Loucy (cell line): Measurements from ENCODE around the gene PPIL3.

Experiments used
- H2AFZ ChIP-seq: fragments of 200-600 bp; sonication (generic); 2 replicates; pipeline ENCODE4 v1.6.0; 2016; ENCODE audit warnings: antibody characterized with exemption, mild to moderate bottlenecking, low read length, moderate library complexity
- H3F3A ChIP-seq: fragments of 200-600 bp; 2 replicates; pipeline ENCODE4 v1.6.0; 2016; ENCODE audit warnings: antibody characterized with exemption, low read depth, mild to moderate bottlenecking
- H3K27me3 ChIP-seq: fragments of 200-600 bp; sonication (generic); 2 replicates; pipeline ENCODE4 v1.6.1; 2014; ENCODE audit warnings: low read length, mild to moderate bottlenecking; ENCODE audit not compliant: insufficient read depth, poor library complexity, severe bottlenecking
- H3K36me3 ChIP-seq: fragments of 200-600 bp; sonication (generic); 2 replicates; pipeline ENCODE4 v1.6.1; 2016; ENCODE audit warnings: low read length; ENCODE audit not compliant: insufficient read depth
- H3K4me1 ChIP-seq: fragments of 200-600 bp; sonication (generic); 2 replicates; pipeline ENCODE4 v1.5.1; 2014; ENCODE audit warnings: low read length, mild to moderate bottlenecking; ENCODE audit not compliant: insufficient read depth, poor library complexity, severe bottlenecking
- H3K4me2 ChIP-seq: fragments of 200-600 bp; sonication (generic); 2 replicates; pipeline ENCODE4 v1.6.0; 2014; ENCODE audit warnings: antibody characterized with exemption, low read length, low read depth, mild to moderate bottlenecking; ENCODE audit not compliant: poor library complexity, severe bottlenecking
- H3K4me3 ChIP-seq: fragments of 200-600 bp; sonication (generic); 2 replicates; pipeline ENCODE4 v1.5.1; 2014; ENCODE audit warnings: low read length, mild to moderate bottlenecking, mixed read lengths; ENCODE audit not compliant: poor library complexity, severe bottlenecking
- H3K79me2 ChIP-seq: fragments of 200-600 bp; sonication (generic); 2 replicates; pipeline ENCODE4 v1.6.1; 2014; ENCODE audit warnings: low read length; ENCODE audit not compliant: insufficient read depth
- H3K9ac ChIP-seq: fragments of 200-600 bp; sonication (generic); 2 replicates; pipeline ENCODE4 v1.6.0; 2014; ENCODE audit warnings: mild to moderate bottlenecking, low read depth, low read length, moderate library complexity; ENCODE audit not compliant: poor library complexity, severe bottlenecking
- H3K9me2 ChIP-seq: fragments of 200-600 bp; sonication (generic); replicated peaks from 2 replicates; pipeline ENCODE4 v1.6.1; 2016; ENCODE audit warnings: low read depth, low read length, mixed read lengths
- H3K9me3 ChIP-seq: fragments of 200-600 bp; sonication (generic); 2 replicates; pipeline ENCODE4 v1.6.1; 2014; ENCODE audit warnings: mild to moderate bottlenecking, antibody characterized with exemption, low read length, low read depth; ENCODE audit not compliant: insufficient read depth
- H4K20me1 ChIP-seq: fragments of 200-600 bp; sonication (generic); 2 replicates; pipeline ENCODE4 v1.6.0; 2014; ENCODE audit warnings: antibody characterized with exemption, low read length, mild to moderate bottlenecking; ENCODE audit not compliant: insufficient read depth, poor library complexity, severe bottlenecking
- CTCF ChIP-seq: fragments of 200-600 bp; sonication (generic); conservative IDR thresholded peaks from 2 replicates; pipeline ENCODE4 v1.5.1; 2014; ENCODE audit warnings: mild to moderate bottlenecking, antibody characterized with exemption, low read length
- EZH2phosphoT487 ChIP-seq: fragments of 200-600 bp; IDR thresholded peaks from 2 replicates; pipeline ENCODE4 v1.6.1; 2018; ENCODE audit warnings: antibody characterized with exemption, mild to moderate bottlenecking, moderate library complexity, borderline replicate concordance

PPIL3 gene

DNA sequence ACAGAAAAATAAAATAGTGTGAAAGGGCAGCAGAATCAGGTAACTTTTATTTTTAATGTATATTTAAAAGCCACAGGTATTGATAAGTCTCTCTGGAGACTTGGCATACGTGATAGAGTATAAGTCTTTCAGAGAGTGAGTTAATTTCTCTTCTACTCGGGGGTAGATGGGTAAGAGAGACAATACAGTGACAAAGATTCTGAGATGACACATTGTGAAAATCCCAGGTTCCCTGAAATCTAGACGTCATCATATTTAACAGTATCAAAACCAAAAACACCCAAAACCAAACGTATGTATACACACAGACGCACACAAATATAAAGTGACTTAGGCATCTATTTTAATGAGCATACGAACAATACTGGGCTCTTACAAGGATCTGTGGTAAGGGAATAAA lies 33.6 kb upstream of the PPIL3 start:
- H3K79me2 ChIP-seq: no peaks in the 10 kb centered on the region
- no peak for TF ChIP-seq EZH2phosphoT487
- no peak for TF ChIP-seq CTCF
- no peaks in the 10 kb centered on the region for H3K4me1 ChIP-seq
- no peaks in the 10 kb centered on the region for H3K27me3 ChIP-seq
- peaks cover 57% of the 10 kb centered on the region; the same call in 1 of the 2 replicates for H3K36me3 ChIP-seq
- H3K4me2 ChIP-seq: no peak overlapping the region
- no peaks in the 10 kb centered on the region for H4K20me1 ChIP-seq
- no peaks in the 10 kb centered on the region for H3F3A ChIP-seq
- no peak overlapping the region for H3K9ac ChIP-seq
- H2AFZ ChIP-seq: no peak overlapping the region
- no peaks in the 10 kb centered on the region for H3K9me2 ChIP-seq
- H3K4me3 ChIP-seq: no peak overlapping the region
- no peaks in the 10 kb centered on the region for H3K9me3 ChIP-seq

DNA sequence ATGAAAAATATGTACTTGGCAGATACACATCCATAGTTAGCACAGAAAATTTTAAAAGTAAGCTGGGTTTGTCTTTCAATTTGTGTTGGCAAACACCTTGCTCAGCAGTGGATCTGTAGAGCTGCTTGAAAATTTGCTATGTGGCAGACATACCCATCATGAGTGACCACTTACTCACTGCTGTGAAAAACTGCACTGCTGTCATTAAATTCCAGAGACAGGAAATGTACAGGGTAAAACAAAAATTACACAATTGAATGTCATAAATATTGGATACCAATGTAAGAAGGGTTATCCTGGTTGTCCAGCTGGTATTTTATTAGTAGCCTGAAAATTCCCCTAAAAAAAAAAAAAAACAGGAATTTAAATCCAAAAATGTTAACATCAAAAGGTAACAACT lies 24.8 kb upstream of the PPIL3 start:
- Histone ChIP-seq H3K36me3 (peaks cover 75% of the 10 kb centered on the region; the same call in 1 of the 2 replicates), H2AFZ (no peak overlapping the region), H3K79me2 (no peaks in the 10 kb centered on the region), H3K4me2 (no peak overlapping the region), H3K9me3 (no peaks in the 10 kb centered on the region), H3K9ac (no peak overlapping the region), H3K4me1 (no peaks in the 10 kb centered on the region), H4K20me1 (no peaks in the 10 kb centered on the region), H3K27me3 (no peaks in the 10 kb centered on the region), H3F3A (no peaks in the 10 kb centered on the region), H3K4me3 (no peak overlapping the region), H3K9me2 (no peaks in the 10 kb centered on the region)
- no peak for TF ChIP-seq CTCF
- no peak for TF ChIP-seq EZH2phosphoT487

- no peaks in the 10 kb centered on the region for H3K27me3 ChIP-seq
- no peaks in the 10 kb centered on the region for H3K9me2 ChIP-seq
- no peaks in the 10 kb centered on the region for H3K4me1 ChIP-seq
- peaks cover 53% of the 10 kb centered on the region; the same call in 1 of the 2 replicates for H3K36me3 ChIP-seq
- no peaks in the 10 kb centered on the region for H3K79me2 ChIP-seq
- H3K4me2 ChIP-seq: no peak overlapping the region
- H3K9me3 ChIP-seq: no peaks in the 10 kb centered on the region
- no peaks in the 10 kb centered on the region for H4K20me1 ChIP-seq
- H3K9ac ChIP-seq: no peak overlapping the region
- no peak overlapping the region for H2AFZ ChIP-seq
- TF ChIP-seq EZH2phosphoT487: no peak
- no peak overlapping the region for H3K4me3 ChIP-seq
- H3F3A ChIP-seq: no peaks in the 10 kb centered on the region
Observed at GRCh38 chr2:200909958-200910357, 21.1 kb upstream of the PPIL3 start.

DNA sequence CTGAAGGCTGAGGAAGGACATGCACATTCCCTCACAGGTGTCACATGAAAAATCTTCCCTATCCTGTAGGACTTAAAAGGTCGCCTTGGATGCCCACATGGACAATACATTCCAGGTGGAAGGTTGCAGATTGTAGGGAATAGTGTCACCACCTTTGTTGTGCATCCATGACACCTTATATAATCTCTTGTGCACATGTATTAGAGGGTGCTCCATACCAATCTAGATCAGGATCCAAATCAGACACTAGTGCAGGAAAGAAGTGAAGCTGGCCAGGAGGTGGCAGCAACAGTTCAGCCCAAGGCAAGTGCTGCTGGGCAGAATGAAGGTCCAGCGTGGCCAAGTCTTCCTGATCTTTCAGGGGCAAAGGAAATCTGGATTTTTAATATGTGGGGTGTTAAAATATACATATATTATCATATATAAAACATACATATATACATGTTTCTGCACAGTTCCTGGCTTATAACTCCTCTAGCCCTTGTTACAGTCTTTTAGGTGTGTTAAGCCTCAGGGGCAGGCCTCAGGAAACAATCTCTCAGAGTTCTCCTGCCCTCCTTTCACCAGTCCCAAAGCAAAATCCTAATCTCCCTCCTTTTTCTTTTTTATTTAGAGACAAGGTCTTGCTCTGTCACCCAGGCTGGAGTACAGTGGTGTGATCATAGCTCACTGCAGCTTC lies 16.9 kb upstream of the PPIL3 start:
- Histone ChIP-seq H3K27me3 (no peaks in the 10 kb centered on the region), H3K4me1 (no peaks in the 10 kb centered on the region), H3K36me3 (peaks cover 31% of the 10 kb centered on the region; the same call in 1 of the 2 replicates), H3K9ac (no peak overlapping the region), H4K20me1 (no peaks in the 10 kb centered on the region), H3K4me3 (no peak overlapping the region), H2AFZ (no peak overlapping the region), H3K9me3 (no peaks in the 10 kb centered on the region), H3F3A (no peaks in the 10 kb centered on the region), H3K4me2 (no peak overlapping the region), H3K9me2 (no peaks in the 10 kb centered on the region), H3K79me2 (no peaks in the 10 kb centered on the region)
- TF ChIP-seq EZH2phosphoT487 (no peak), CTCF (peak; percentile 83)
